Measurements from ENCODE around the gene ZNF785. TPM values are rescaled to one million over a fixed set of nuclear protein-coding genes. Genes with fewer than 3 reads are reported as not detected.

The ZNF785 gene
- total RNA-seq, 4 donors from 2014 or later, result 6.9 to 17.0 (median 12.2) TPM

- Histone ChIP-seq H3K36me3 (peaks cover 0 to 5% of the 10 kb centered on the region in 2 donors), H3K27ac (peak within 1 kb of the TSS; percentile 91 to 99 (median 96)), H3K9me3 (no peaks in the 10 kb centered on the region), H3K27me3 (no peaks in the 10 kb centered on the region), H3K4me3 (peak within 1 kb of the TSS; percentile 72 to 78), H3K4me1 (peaks cover 0 to 30% (median 19%) of the 10 kb centered on the region in 3 donors)
- ATAC-seq, result peak; percentile 96
- WGBS, 2 donors (ENCODE audit: low coverage in 1 of 2), result 0 to 3% methylated on average over 5 to 6 of the region's 67 CpGs
- TF ChIP-seq POLR2AphosphoS5 (IDR thresholded peaks at IDR 0.05) (peak; percentile 72), CTCF (IDR thresholded peaks at IDR 0.05) (peak in 3 of 4 experiments; percentile 4 to 19 (median 15)), EP300 (IDR thresholded peaks at IDR 0.05) (no peak), POLR2A (IDR thresholded peaks at IDR 0.05) (peak; percentile 47)
Measured at GRCh38 chr16:30571445-30572322, 13.8 kb downstream of the ZNF785 start, which contains the start of gene ZNF688. ZNF688 (minus strand) TSS chr16:30571714; CDS start chr16:30571629, 85 bp downstream.

- Histone ChIP-seq H3K36me3 (peaks cover 0 to 5% of the 10 kb centered on the region in 2 donors), H3K4me3 (peak overlapping the region; percentile 72 to 78), H3K4me1 (peaks cover 0 to 30% (median 19%) of the 10 kb centered on the region in 3 donors), H3K27ac (peak overlapping the region; percentile 91 to 99 (median 96)), H3K9me3 (no peaks in the 10 kb centered on the region), H3K27me3 (no peaks in the 10 kb centered on the region)
- no peak for TF ChIP-seq EP300 (IDR thresholded peaks at IDR 0.05)
- TF ChIP-seq CTCF (IDR thresholded peaks at IDR 0.05), result no peak
- no peak for TF ChIP-seq POLR2A (IDR thresholded peaks at IDR 0.05)
- ATAC-seq, result no peak
- 4 to 73% methylated on average over 1 to 4 of the region's 22 CpGs for WGBS, 2 donors (ENCODE audit: low coverage in 1 of 2)
Measured at GRCh38 chr16:30570636-30571444, 14.7 kb downstream of the ZNF785 start.

GRCh38 chr16:30569746-30570635 lies 15.5 kb downstream of the ZNF785 start:
- peaks cover 0 to 30% (median 19%) of the 10 kb centered on the region in 3 donors for H3K4me1 ChIP-seq
- 50 to 76% methylated on average over 4 to 8 of the region's 44 CpGs for WGBS, 2 donors (ENCODE audit: low coverage in 1 of 2)
- no peaks in the 10 kb centered on the region for H3K27me3 ChIP-seq
- no peaks in the 10 kb centered on the region for H3K9me3 ChIP-seq
- TF ChIP-seq EP300 (IDR thresholded peaks at IDR 0.05), result no peak
- ATAC-seq, result no peak
- H3K4me3 ChIP-seq, result peak overlapping the region in 1 of 2 donors; percentile 78
- H3K36me3 ChIP-seq, result peaks cover 0 to 5% of the 10 kb centered on the region in 2 donors
- peak overlapping the region; percentile 91 to 99 (median 96) for H3K27ac ChIP-seq

- H3K27me3 ChIP-seq, result no peaks in the 10 kb centered on the region
- H3K27ac ChIP-seq, result peak overlapping the region in 2 of 4 donors; percentile 6 to 19
Measured at GRCh38 chr16:30569281-30569680, 16.2 kb downstream of the ZNF785 start.

More at GRCh38 chr16:30569281-30569680, 16.2 kb downstream of the ZNF785 start:
- H3K4me1 ChIP-seq, result peaks cover 0 to 30% (median 19%) of the 10 kb centered on the region in 3 donors
- 71 to 89% methylated on average over 3 of the region's 3 CpGs for WGBS, 2 donors (ENCODE audit: low coverage in 1 of 2)
- H3K9me3 ChIP-seq, result no peaks in the 10 kb centered on the region
- H3K4me3 ChIP-seq, result no peak overlapping the region
- no peak for TF ChIP-seq POLR2AphosphoS5 (IDR thresholded peaks at IDR 0.05)
- no peak for TF ChIP-seq POLR2A (IDR thresholded peaks at IDR 0.05)
- TF ChIP-seq EP300 (IDR thresholded peaks at IDR 0.05), result no peak
- TF ChIP-seq CTCF (IDR thresholded peaks at IDR 0.05), result no peak
- ATAC-seq, result no peak
- peaks cover 0 to 5% of the 10 kb centered on the region in 2 donors for H3K36me3 ChIP-seq

Data from gastroesophageal sphincter (tissue), 4 donors.